ENCODE results near the gene ST6GALNAC3. TPM values are rescaled to one million over a fixed set of nuclear protein-coding genes. Genes with fewer than 3 reads are reported as not detected.

The ST6GALNAC3 gene
- total and polyA plus RNA-seq, 4 donors: 0.50 to 20.2 (median 5.9) TPM

DNA sequence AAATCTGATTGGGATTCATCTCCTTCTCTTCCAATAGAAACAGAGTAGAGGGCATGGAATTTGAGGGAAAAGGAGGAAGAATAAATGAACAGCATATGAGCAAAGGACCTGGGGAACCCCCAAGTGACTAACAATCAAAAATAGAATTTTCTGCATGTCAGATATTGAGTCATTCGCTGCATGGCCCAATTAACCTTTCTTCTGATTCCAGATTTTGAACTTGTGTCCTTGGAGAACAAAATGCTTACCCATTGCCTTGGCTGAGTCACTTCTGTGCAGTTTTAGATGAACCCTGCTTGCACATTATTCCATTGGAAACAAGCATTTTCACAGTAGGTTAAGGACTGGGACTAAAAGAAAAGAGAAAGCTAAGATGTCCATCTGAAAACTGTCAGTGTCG lies 390.5 kb downstream of the ST6GALNAC3 start:
- intact Hi-C loops (cut with DNase I): no loop called here

GRCh38 chr1:76470166-76470565 lies 395.6 kb downstream of the ST6GALNAC3 start:
- intact Hi-C loops (cut with DNase I): no loop called here
- no peak for ATAC-seq (ENCODE audit: low FRiP score)
- Histone ChIP-seq H3K36me3 (ENCODE audit: control insufficient read depth in 1 of 2, insufficient read depth in 2 of 2, low read length in 1 of 2) (no peaks in the 10 kb centered on the region), H3K27me3 (ENCODE audit: control insufficient read depth in 1 of 2, insufficient read depth in 2 of 2, low read length in 1 of 2) (no peaks in the 10 kb centered on the region), H3K4me3 (ENCODE audit: low read length in 2 of 2) (no peak overlapping the region), H3K27ac (ENCODE audit: low read depth in 1 of 2, low read length in 2 of 2) (no peak overlapping the region), H3K9me3 (ENCODE audit: control insufficient read depth, low read length) (no peaks in the 10 kb centered on the region), H3K4me1 (ENCODE audit: control insufficient read depth in 1 of 2, insufficient read depth in 2 of 2, low read length in 2 of 2) (peaks cover 0 to 6% of the 10 kb centered on the region in 2 donors)
- 97% methylated on average over 1 of the region's 1 CpG for WGBS, 2 donors
- no peak for DNase-seq

More for the DNA sequence above, 390.5 kb downstream of the ST6GALNAC3 start:
- ATAC-seq (ENCODE audit: low FRiP score) (no peak), DNase-seq (no peak)
- Histone ChIP-seq H3K9me3 (ENCODE audit: control insufficient read depth, low read length) (no peaks in the 10 kb centered on the region), H3K4me3 (ENCODE audit: low read length in 2 of 2) (no peak overlapping the region), H3K27me3 (ENCODE audit: control insufficient read depth in 1 of 2, insufficient read depth in 2 of 2, low read length in 1 of 2) (no peaks in the 10 kb centered on the region), H3K27ac (ENCODE audit: low read depth in 1 of 2, low read length in 2 of 2) (no peak overlapping the region), H3K36me3 (ENCODE audit: control insufficient read depth in 1 of 2, insufficient read depth in 2 of 2, low read length in 1 of 2) (no peaks in the 10 kb centered on the region), H3K4me1 (ENCODE audit: control insufficient read depth in 1 of 2, insufficient read depth in 2 of 2, low read length in 2 of 2) (peaks cover 0 to 6% of the 10 kb centered on the region in 2 donors)
- WGBS, 2 donors: 23 to 42% methylated on average over 2 of the region's 2 CpGs

- peaks cover 0 to 3% of the 10 kb centered on the region in 2 donors for H3K4me1 ChIP-seq (ENCODE audit: control insufficient read depth in 1 of 2, insufficient read depth in 2 of 2, low read length in 2 of 2)
- no peak for DNase-seq
- H3K27ac ChIP-seq (ENCODE audit: low read depth in 1 of 2, low read length in 2 of 2): no peak overlapping the region
- ATAC-seq (ENCODE audit: low FRiP score): no peak
- H3K36me3 ChIP-seq (ENCODE audit: control insufficient read depth in 1 of 2, insufficient read depth in 2 of 2, low read length in 1 of 2): no peaks in the 10 kb centered on the region
- intact Hi-C loops (cut with DNase I): no loop called here
- H3K4me3 ChIP-seq (ENCODE audit: low read length in 2 of 2): no peak overlapping the region
- H3K27me3 ChIP-seq (ENCODE audit: control insufficient read depth in 1 of 2, insufficient read depth in 2 of 2, low read length in 1 of 2): no peaks in the 10 kb centered on the region
- no peaks in the 10 kb centered on the region for H3K9me3 ChIP-seq (ENCODE audit: control insufficient read depth, low read length)
These were observed 397.0 kb downstream of the ST6GALNAC3 start for GRCh38 chr1:76471536-76471935.

DNA sequence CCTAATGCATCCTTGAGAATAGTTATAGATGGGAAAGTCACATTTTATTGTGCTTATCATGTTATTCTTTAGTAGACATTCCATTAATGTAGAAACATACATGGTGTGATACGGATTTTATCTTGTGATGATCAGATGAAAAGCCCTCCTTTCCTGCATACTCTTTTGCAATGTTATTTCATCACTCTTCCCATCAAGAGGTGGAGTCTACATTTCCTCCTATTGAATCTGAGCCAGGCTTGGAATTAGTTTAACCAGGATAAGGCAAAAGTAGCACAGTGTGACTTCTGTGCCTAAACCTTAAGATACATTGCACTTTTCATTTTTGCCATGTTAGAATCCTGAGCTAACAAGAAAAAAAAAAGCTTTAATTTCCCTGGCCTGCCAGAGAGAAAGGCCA lies 399.0 kb downstream of the ST6GALNAC3 start:
- intact Hi-C loops (cut with DNase I): no loop called here

DNA sequence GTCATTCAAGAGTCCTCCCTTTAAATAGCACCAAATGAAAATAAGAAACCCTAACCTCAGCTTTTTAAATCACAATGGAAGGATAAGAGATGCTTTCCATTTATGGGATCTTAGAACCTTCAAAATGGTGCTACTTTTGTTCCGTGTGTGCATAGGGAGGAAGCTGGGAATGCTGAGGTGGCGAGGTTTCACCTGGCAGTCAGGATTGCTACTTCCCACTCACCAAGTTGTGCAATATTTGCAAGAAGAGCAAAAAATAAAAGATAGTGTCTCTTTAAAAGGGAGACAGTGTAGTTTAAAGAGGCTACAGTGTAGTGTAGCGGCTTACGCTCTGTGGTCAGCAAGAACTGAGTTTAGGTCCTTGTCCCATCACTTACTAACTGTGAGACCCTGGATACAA lies 400.4 kb downstream of the ST6GALNAC3 start:
- H3K4me3 ChIP-seq (ENCODE audit: low read length in 2 of 2): no peak overlapping the region
- H3K9me3 ChIP-seq (ENCODE audit: control insufficient read depth, low read length): no peaks in the 10 kb centered on the region
- no peak overlapping the region for H3K27ac ChIP-seq (ENCODE audit: low read depth in 1 of 2, low read length in 2 of 2)
- intact Hi-C loops (cut with DNase I): no loop called here
- 74 to 77% methylated on average over 4 of the region's 4 CpGs for WGBS, 2 donors
- H3K36me3 ChIP-seq (ENCODE audit: control insufficient read depth in 1 of 2, insufficient read depth in 2 of 2, low read length in 1 of 2): no peaks in the 10 kb centered on the region
- ATAC-seq (ENCODE audit: low FRiP score): no peak
- H3K4me1 ChIP-seq (ENCODE audit: control insufficient read depth in 1 of 2, insufficient read depth in 2 of 2, low read length in 2 of 2): peaks cover 0 to 3% of the 10 kb centered on the region in 2 donors
- no peak for DNase-seq
- H3K27me3 ChIP-seq (ENCODE audit: control insufficient read depth in 1 of 2, insufficient read depth in 2 of 2, low read length in 1 of 2): no peaks in the 10 kb centered on the region

More for the DNA sequence above, 399.0 kb downstream of the ST6GALNAC3 start:
- Histone ChIP-seq H3K9me3 (ENCODE audit: control insufficient read depth, low read length) (no peaks in the 10 kb centered on the region), H3K27ac (ENCODE audit: low read depth in 1 of 2, low read length in 2 of 2) (no peak overlapping the region), H3K4me3 (ENCODE audit: low read length in 2 of 2) (no peak overlapping the region), H3K4me1 (ENCODE audit: control insufficient read depth in 1 of 2, insufficient read depth in 2 of 2, low read length in 2 of 2) (peaks cover 0 to 3% of the 10 kb centered on the region in 2 donors), H3K36me3 (ENCODE audit: control insufficient read depth in 1 of 2, insufficient read depth in 2 of 2, low read length in 1 of 2) (no peaks in the 10 kb centered on the region), H3K27me3 (ENCODE audit: control insufficient read depth in 1 of 2, insufficient read depth in 2 of 2, low read length in 1 of 2) (no peaks in the 10 kb centered on the region)
- DNase-seq (no peak), ATAC-seq (ENCODE audit: low FRiP score) (no peak)
- 85 to 87% methylated on average over 1 of the region's 1 CpG for WGBS, 2 donors

GRCh38 chr1:76477156-76477555 lies 402.6 kb downstream of the ST6GALNAC3 start:
- ATAC-seq (ENCODE audit: low FRiP score): no peak

DNA sequence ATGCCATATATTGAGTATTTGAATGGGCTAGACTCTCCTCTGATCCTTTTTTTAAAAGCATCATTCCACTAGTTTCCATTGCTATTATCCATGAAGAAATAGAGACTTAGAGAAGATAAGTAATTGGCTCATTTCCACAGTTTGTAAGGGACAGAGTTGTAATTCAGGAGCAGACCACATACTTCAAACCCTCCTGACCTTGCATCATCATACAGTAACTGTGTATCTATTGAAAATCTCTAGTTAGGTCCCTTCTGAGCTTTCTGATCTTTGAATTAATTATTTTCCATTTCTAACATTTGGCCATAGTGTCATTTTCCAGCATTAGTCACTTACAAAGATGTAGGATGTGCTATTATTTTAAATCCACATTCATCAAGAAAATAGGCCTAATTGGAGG lies 406.3 kb downstream of the ST6GALNAC3 start:
- Histone ChIP-seq H3K27ac (ENCODE audit: low read depth in 1 of 2, low read length in 2 of 2) (no peak overlapping the region), H3K9me3 (ENCODE audit: control insufficient read depth, low read length) (no peaks in the 10 kb centered on the region), H3K4me3 (ENCODE audit: low read length in 2 of 2) (no peak overlapping the region), H3K4me1 (ENCODE audit: control insufficient read depth in 1 of 2, insufficient read depth in 2 of 2, low read length in 2 of 2) (no peaks in the 10 kb centered on the region), H3K27me3 (ENCODE audit: control insufficient read depth in 1 of 2, insufficient read depth in 2 of 2, low read length in 1 of 2) (no peaks in the 10 kb centered on the region), H3K36me3 (ENCODE audit: control insufficient read depth in 1 of 2, insufficient read depth in 2 of 2, low read length in 1 of 2) (no peaks in the 10 kb centered on the region)
- DNase-seq (no peak), ATAC-seq (ENCODE audit: low FRiP score) (no peak)
- intact Hi-C loops (cut with DNase I): no loop called here

More at GRCh38 chr1:76477156-76477555, 402.6 kb downstream of the ST6GALNAC3 start:
- Histone ChIP-seq H3K4me3 (ENCODE audit: low read length in 2 of 2) (no peak overlapping the region), H3K4me1 (ENCODE audit: control insufficient read depth in 1 of 2, insufficient read depth in 2 of 2, low read length in 2 of 2) (peaks cover 0 to 3% of the 10 kb centered on the region in 2 donors), H3K27me3 (ENCODE audit: control insufficient read depth in 1 of 2, insufficient read depth in 2 of 2, low read length in 1 of 2) (no peaks in the 10 kb centered on the region), H3K9me3 (ENCODE audit: control insufficient read depth, low read length) (no peaks in the 10 kb centered on the region), H3K36me3 (ENCODE audit: control insufficient read depth in 1 of 2, insufficient read depth in 2 of 2, low read length in 1 of 2) (no peaks in the 10 kb centered on the region), H3K27ac (ENCODE audit: low read depth in 1 of 2, low read length in 2 of 2) (no peak overlapping the region)
- no peak for DNase-seq
- intact Hi-C loops (cut with DNase I): no loop called here

- WGBS, 2 donors: 97 to 98% methylated on average over 1 of the region's 1 CpG
- DNase-seq (no peak), ATAC-seq (ENCODE audit: low FRiP score) (no peak)
- H3K9me3 ChIP-seq (ENCODE audit: control insufficient read depth, low read length): no peaks in the 10 kb centered on the region
- intact Hi-C loops (cut with DNase I): no loop called here
- H3K4me3 ChIP-seq (ENCODE audit: low read length in 2 of 2): no peak overlapping the region
- H3K27me3 ChIP-seq (ENCODE audit: control insufficient read depth in 1 of 2, insufficient read depth in 2 of 2, low read length in 1 of 2): no peaks in the 10 kb centered on the region
- no peaks in the 10 kb centered on the region for H3K4me1 ChIP-seq (ENCODE audit: control insufficient read depth in 1 of 2, insufficient read depth in 2 of 2, low read length in 2 of 2)
- no peaks in the 10 kb centered on the region for H3K36me3 ChIP-seq (ENCODE audit: control insufficient read depth in 1 of 2, insufficient read depth in 2 of 2, low read length in 1 of 2)
- no peak overlapping the region for H3K27ac ChIP-seq (ENCODE audit: low read depth in 1 of 2, low read length in 2 of 2)
These were observed 407.1 kb downstream of the ST6GALNAC3 start for GRCh38 chr1:76481672-76482071.

- no peak for ATAC-seq (ENCODE audit: low FRiP score)
- Histone ChIP-seq H3K9me3 (ENCODE audit: control insufficient read depth, low read length) (no peaks in the 10 kb centered on the region), H3K36me3 (ENCODE audit: control insufficient read depth in 1 of 2, insufficient read depth in 2 of 2, low read length in 1 of 2) (no peaks in the 10 kb centered on the region), H3K27ac (ENCODE audit: low read depth in 1 of 2, low read length in 2 of 2) (no peak overlapping the region), H3K4me3 (ENCODE audit: low read length in 2 of 2) (no peak overlapping the region), H3K4me1 (ENCODE audit: control insufficient read depth in 1 of 2, insufficient read depth in 2 of 2, low read length in 2 of 2) (no peaks in the 10 kb centered on the region), H3K27me3 (ENCODE audit: control insufficient read depth in 1 of 2, insufficient read depth in 2 of 2, low read length in 1 of 2) (no peaks in the 10 kb centered on the region)
- DNase-seq: no peak
- 38% methylated on average over 2 of the region's 2 CpGs for WGBS, 2 donors
- intact Hi-C loops (cut with DNase I): no loop called here
These were observed 407.7 kb downstream of the ST6GALNAC3 start for GRCh38 chr1:76482272-76482671.

Measured in aorta (tissue), 5 donors.